Endodermal cell (in vitro differentiated cells): Measurements from ENCODE around the gene CD59. TPM values are rescaled to one million over a fixed set of nuclear protein-coding genes. Genes with fewer than 3 reads are reported as not detected.
A peak's percentile ranks its signal among the peaks of the same experiment; 100 is the strongest.

ENCODE experiments used
- DNase-seq: peaks from one replicate; pipeline ENCODE4 v3.0.0-alpha.2; 2017
- H3K27ac ChIP-seq: 2 replicates; pipeline ENCODE4 v1.5.1; 2013; ENCODE audit warnings: mild to moderate bottlenecking, low read depth, low read length, moderate library complexity
- H3K27me3 ChIP-seq: 2 replicates; pipeline ENCODE4 v1.6.1; 2013; ENCODE audit warnings: mild to moderate bottlenecking, low read length, moderate library complexity; ENCODE audit not compliant: insufficient read depth, control insufficient read depth, poor library complexity, severe bottlenecking
- H3K36me3 ChIP-seq: 2 replicates; pipeline ENCODE4 v1.7.0; 2013; ENCODE audit warnings: mild to moderate bottlenecking, low read length, moderate library complexity; ENCODE audit not compliant: control insufficient read depth, insufficient read depth
- H3K4me1 ChIP-seq: one replicate; pipeline ENCODE4 v1.7.0; 2013; ENCODE audit warnings: low read length; ENCODE audit not compliant: control insufficient read depth, insufficient read depth
- H3K4me3 ChIP-seq: 2 replicates; pipeline ENCODE4 v1.5.1; 2013; ENCODE audit warnings: mild to moderate bottlenecking, low read length, moderate library complexity
- H3K9ac ChIP-seq: 2 replicates; pipeline ENCODE4 v1.6.1; 2013; ENCODE audit warnings: mild to moderate bottlenecking, low read length, moderate library complexity; ENCODE audit not compliant: poor library complexity, severe bottlenecking; ENCODE audit errors: extremely low read depth
- H3K9me3 ChIP-seq: 2 replicates; pipeline ENCODE4 v1.6.1; 2013; ENCODE audit warnings: mild to moderate bottlenecking, low read length, moderate library complexity; ENCODE audit not compliant: control insufficient read depth
- H3K27ac Mint-ChIP-seq: 2 replicates; pipeline ENCODE4 v1.8.0; 2020; ENCODE audit warnings: mixed read lengths
- H3K27me3 Mint-ChIP-seq: 2 replicates; pipeline ENCODE4 v1.8.0; 2021; ENCODE audit warnings: mild to moderate bottlenecking, mixed read lengths; ENCODE audit not compliant: insufficient read depth
- H3K36me3 Mint-ChIP-seq: 2 replicates; pipeline ENCODE4 v1.8.0; 2020; ENCODE audit warnings: low read depth, mixed read lengths
- H3K4me1 Mint-ChIP-seq: 2 replicates; pipeline ENCODE4 v1.8.0; 2020; ENCODE audit warnings: mixed read lengths
- H3K4me3 Mint-ChIP-seq: 2 replicates; pipeline ENCODE4 v1.8.0; 2020; ENCODE audit warnings: mild to moderate bottlenecking, moderate library complexity, mixed read lengths
- H3K9me3 Mint-ChIP-seq: 2 replicates; pipeline ENCODE4 v1.8.0; 2020; ENCODE audit warnings: mild to moderate bottlenecking, mixed read lengths
- CTCF ChIP-seq: fragments of 200-600 bp; sonication (generic); conservative IDR thresholded peaks from 2 replicates; pipeline ENCODE4 v1.5.0; 2021; ENCODE audit warnings: antibody characterized with exemption, mild to moderate bottlenecking
- WGBS, 2 experiments: methylation state at CpG; one replicate each; pipeline versions ENCODE4 v1.1.5 to v1.1.7; 2013; ENCODE audit warnings: missing lambda C conversion rate in 2 of 2, mixed read lengths in 1 of 2; ENCODE audit not compliant: insufficient coverage in 1 of 2, insufficient read length in 1 of 2; 5-methylcytosine and 5-hydroxymethylcytosine counted together
- total RNA-seq, 2 donors: library from RNA; stranded (reverse); fragmentation: NEBNext Ultra II Directional in 1 of 2; extraction: Animal tissue kit (Norgen Biotek cat#: 25700) in 1 of 2; gene quantifications; 2 replicates in 1 of 2; 3 replicates in 1 of 2; pipeline ENCODE4 v1.2.1, GENCODE V29; 2021

The CD59 gene
- total RNA-seq, 2 donors from 2014 or later = 111 to 142 TPM

GRCh38 chr11:33703234-33703633 lies 33.0 kb downstream of the CD59 start:
- H3K9ac ChIP-seq = no peak overlapping the region
- H3K36me3 ChIP-seq = peaks cover 4% of the 10 kb centered on the region
- H3K9me3 ChIP-seq = no peaks in the 10 kb centered on the region
- Mint-ChIP-seq H3K4me3 (no peak overlapping the region), H3K27me3 (peaks cover 5% of the 10 kb centered on the region), H3K27ac (no peak overlapping the region), H3K9me3 (no peaks in the 10 kb centered on the region), H3K36me3 (no peaks in the 10 kb centered on the region), H3K4me1 (peaks cover 45% of the 10 kb centered on the region)
- WGBS, 2 experiments = 89 to 93% methylated on average over 2 to 4 of the region's 5 CpGs
- TF ChIP-seq CTCF = no peak
- no peak for DNase-seq
- H3K27me3 ChIP-seq = peaks cover 7% of the 10 kb centered on the region
- no peak overlapping the region for H3K27ac ChIP-seq
- H3K4me1 ChIP-seq = peaks cover 18% of the 10 kb centered on the region
- no peak overlapping the region for H3K4me3 ChIP-seq

GRCh38 chr11:33701302-33702230 lies 34.7 kb downstream of the CD59 start:
- H3K36me3 Mint-ChIP-seq = no peaks in the 10 kb centered on the region
- H3K9me3 Mint-ChIP-seq = no peaks in the 10 kb centered on the region
- DNase-seq = no peak
- 59 to 78% methylated on average over 4 to 7 of the region's 7 CpGs for WGBS, 2 experiments
- H3K9ac ChIP-seq = no peak overlapping the region
- peaks cover 18% of the 10 kb centered on the region for H3K4me1 ChIP-seq
- H3K27ac Mint-ChIP-seq = peak overlapping the region; percentile 87
- H3K27me3 ChIP-seq = peaks cover 7% of the 10 kb centered on the region
- H3K4me3 ChIP-seq = peak overlapping the region; percentile 68
- peak overlapping the region; percentile 66 for H3K4me3 Mint-ChIP-seq
- peaks cover 5% of the 10 kb centered on the region for H3K27me3 Mint-ChIP-seq
- H3K36me3 ChIP-seq = peaks cover 4% of the 10 kb centered on the region
- no peaks in the 10 kb centered on the region for H3K9me3 ChIP-seq
- peak overlapping the region; percentile 76 for H3K27ac ChIP-seq
- peaks cover 58% of the 10 kb centered on the region for H3K4me1 Mint-ChIP-seq
- no peak for TF ChIP-seq CTCF

- TF ChIP-seq CTCF = no peak
- WGBS, 2 experiments = 0 to 2% methylated on average over 24 to 72 of the region's 72 CpGs
- H3K27ac Mint-ChIP-seq = peak within 1 kb of the TSS; percentile 87
- Histone ChIP-seq H3K36me3 (peaks cover 4% of the 10 kb centered on the region), H3K27me3 (peaks cover 7% of the 10 kb centered on the region), H3K9ac (no peak within 1 kb of the TSS), H3K4me3 (peak within 1 kb of the TSS; percentile 76), H3K4me1 (peaks cover 21% of the 10 kb centered on the region), H3K9me3 (no peaks in the 10 kb centered on the region), H3K27ac (peak within 1 kb of the TSS; percentile 76)
- peak within 1 kb of the TSS; percentile 66 for H3K4me3 Mint-ChIP-seq
- H3K27me3 Mint-ChIP-seq = peaks cover 5% of the 10 kb centered on the region
- peak; percentile 99 for DNase-seq
- H3K4me1 Mint-ChIP-seq = peaks cover 66% of the 10 kb centered on the region
- no peaks in the 10 kb centered on the region for H3K9me3 Mint-ChIP-seq
- H3K36me3 Mint-ChIP-seq = no peaks in the 10 kb centered on the region
Measured at GRCh38 chr11:33700502-33701271, 35.5 kb downstream of the CD59 start, which contains the start of gene C11orf91. TSS of gene C11orf91 (minus strand) at chr11:33700826. CDS start at chr11:33700740, 86 bp downstream.
